HEK293T (cell line): ENCODE measurements around the gene SNTA1.

Experiments
- CTBP1 ChIP-seq: fragments of 450-650 bp; IDR thresholded peaks from 2 replicates; pipeline ENCODE4 v1.6.1; 2016; ENCODE audit warnings: borderline replicate concordance
- ELF4 ChIP-seq: fragments of 450-650 bp; IDR thresholded peaks from 2 replicates; pipeline ENCODE4 v1.6.1; 2017; ENCODE audit warnings: antibody characterized with exemption
- FOXK2 ChIP-seq: fragments of 450-650 bp; IDR thresholded peaks from 2 replicates; pipeline ENCODE4 v1.6.1; 2016; ENCODE audit warnings: mild to moderate bottlenecking
- SP1 ChIP-seq: fragments of 450-650 bp; IDR thresholded peaks from 2 replicates; pipeline ENCODE4 v1.6.1; 2017
- TARDBP ChIP-seq: fragments of 450-650 bp; IDR thresholded peaks from 2 replicates; pipeline ENCODE4 v1.6.1; 2016

GRCh38 chr20:33393609-33394008 lies 50.0 kb downstream of the SNTA1 start:
- TF ChIP-seq SP1 (no peak), CTBP1 (no peak), TARDBP (no peak), ELF4 (no peak), FOXK2 (no peak)
